Nephron (organoid): ENCODE data around the gene NPC1L1.

Experiments used
- H3K27ac Mint-ChIP-seq, 3 experiments: 2 replicates each; pipeline ENCODE4 v1.8.0; 2020; ENCODE audit warnings: mixed read lengths in 3 of 3, mild to moderate bottlenecking in 2 of 3, moderate library complexity in 1 of 3
- H3K27me3 Mint-ChIP-seq: 2 replicates; pipeline ENCODE4 v1.8.0; 2021; ENCODE audit warnings: low read depth, mild to moderate bottlenecking, moderate library complexity, mixed read lengths
- H3K36me3 Mint-ChIP-seq: 2 replicates; pipeline ENCODE4 v1.8.0; 2020; ENCODE audit warnings: low read depth, mixed read lengths
- H3K4me1 Mint-ChIP-seq: 2 replicates; pipeline ENCODE4 v1.8.0; 2020; ENCODE audit warnings: mixed read lengths
- H3K4me3 Mint-ChIP-seq, 3 experiments: 2 replicates each; pipeline ENCODE4 v1.8.0; 2020; ENCODE audit warnings: mild to moderate bottlenecking in 3 of 3, mixed read lengths in 3 of 3, moderate library complexity in 2 of 3
- H3K9me3 Mint-ChIP-seq: 2 replicates; pipeline ENCODE4 v1.8.0; 2020; ENCODE audit warnings: mixed read lengths
- TF ChIP-seq, protein P1 (sequence below), 3 experiments: fragments of 200-600 bp; sonication (generic); IDR thresholded peaks; one replicate each; pipeline ENCODE4 v1.5.0; 2021; ENCODE audit warnings: antibody characterized with exemption in 3 of 3; ENCODE audit not compliant: unreplicated experiment in 3 of 3

The NPC1L1 gene

DNA sequence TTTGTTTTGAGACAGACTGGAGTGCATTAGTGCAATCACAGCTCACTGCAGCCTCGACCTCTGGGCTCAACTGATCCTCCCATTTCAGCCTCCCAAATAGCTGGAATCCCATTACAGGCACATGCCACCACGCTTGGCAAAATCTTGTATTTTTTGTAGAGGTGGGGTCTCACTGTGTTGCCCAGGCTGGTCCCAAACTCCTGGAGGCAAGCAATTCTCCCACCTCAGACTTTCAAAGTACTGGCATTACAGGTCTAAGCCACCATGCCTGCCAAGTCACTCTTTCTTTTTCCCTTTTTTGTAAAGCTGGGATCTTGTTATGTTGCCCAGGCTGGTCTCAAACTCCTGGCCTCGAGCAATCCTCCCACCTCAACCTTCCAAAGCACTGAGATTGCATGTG is 8.3 kb upstream of the NPC1L1 start:
- peaks cover 5% of the 10 kb centered on the region for H3K27me3 Mint-ChIP-seq
- TF ChIP-seq, protein P1, sequence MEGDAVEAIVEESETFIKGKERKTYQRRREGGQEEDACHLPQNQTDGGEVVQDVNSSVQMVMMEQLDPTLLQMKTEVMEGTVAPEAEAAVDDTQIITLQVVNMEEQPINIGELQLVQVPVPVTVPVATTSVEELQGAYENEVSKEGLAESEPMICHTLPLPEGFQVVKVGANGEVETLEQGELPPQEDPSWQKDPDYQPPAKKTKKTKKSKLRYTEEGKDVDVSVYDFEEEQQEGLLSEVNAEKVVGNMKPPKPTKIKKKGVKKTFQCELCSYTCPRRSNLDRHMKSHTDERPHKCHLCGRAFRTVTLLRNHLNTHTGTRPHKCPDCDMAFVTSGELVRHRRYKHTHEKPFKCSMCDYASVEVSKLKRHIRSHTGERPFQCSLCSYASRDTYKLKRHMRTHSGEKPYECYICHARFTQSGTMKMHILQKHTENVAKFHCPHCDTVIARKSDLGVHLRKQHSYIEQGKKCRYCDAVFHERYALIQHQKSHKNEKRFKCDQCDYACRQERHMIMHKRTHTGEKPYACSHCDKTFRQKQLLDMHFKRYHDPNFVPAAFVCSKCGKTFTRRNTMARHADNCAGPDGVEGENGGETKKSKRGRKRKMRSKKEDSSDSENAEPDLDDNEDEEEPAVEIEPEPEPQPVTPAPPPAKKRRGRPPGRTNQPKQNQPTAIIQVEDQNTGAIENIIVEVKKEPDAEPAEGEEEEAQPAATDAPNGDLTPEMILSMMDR (IDR thresholded peaks at IDR 0.05; ENCODE audit: unreplicated experiment in 3 of 3): no peak
- H3K36me3 Mint-ChIP-seq: no peaks in the 10 kb centered on the region
- no peak overlapping the region for H3K27ac Mint-ChIP-seq
- H3K4me3 Mint-ChIP-seq: no peak overlapping the region
- no peaks in the 10 kb centered on the region for H3K9me3 Mint-ChIP-seq
- no peaks in the 10 kb centered on the region for H3K4me1 Mint-ChIP-seq

DNA sequence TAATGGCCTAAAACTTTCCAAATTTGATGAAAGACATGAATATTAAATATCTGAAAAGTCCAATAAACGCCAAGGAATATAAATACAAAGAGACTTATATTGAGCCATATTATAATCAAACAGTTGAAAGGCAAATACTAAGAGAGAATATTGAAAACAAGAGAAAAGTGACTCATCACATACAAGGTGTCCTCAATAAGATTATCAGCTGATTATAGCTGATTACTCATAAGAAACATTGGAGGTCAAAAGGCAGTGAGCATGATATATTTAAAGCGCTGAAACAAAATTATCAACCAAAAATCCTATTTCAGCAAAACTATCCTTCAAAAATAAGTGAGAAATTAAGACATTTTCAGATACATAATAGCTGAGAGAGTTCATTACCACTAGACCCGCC is 7.8 kb upstream of the NPC1L1 start:
- Mint-ChIP-seq H3K36me3 (no peaks in the 10 kb centered on the region), H3K27ac (no peak overlapping the region), H3K4me1 (no peaks in the 10 kb centered on the region), H3K9me3 (no peaks in the 10 kb centered on the region), H3K27me3 (peaks cover 5% of the 10 kb centered on the region), H3K4me3 (no peak overlapping the region)
- TF ChIP-seq, protein P1 (IDR thresholded peaks at IDR 0.05; ENCODE audit: unreplicated experiment in 3 of 3): no peak

DNA sequence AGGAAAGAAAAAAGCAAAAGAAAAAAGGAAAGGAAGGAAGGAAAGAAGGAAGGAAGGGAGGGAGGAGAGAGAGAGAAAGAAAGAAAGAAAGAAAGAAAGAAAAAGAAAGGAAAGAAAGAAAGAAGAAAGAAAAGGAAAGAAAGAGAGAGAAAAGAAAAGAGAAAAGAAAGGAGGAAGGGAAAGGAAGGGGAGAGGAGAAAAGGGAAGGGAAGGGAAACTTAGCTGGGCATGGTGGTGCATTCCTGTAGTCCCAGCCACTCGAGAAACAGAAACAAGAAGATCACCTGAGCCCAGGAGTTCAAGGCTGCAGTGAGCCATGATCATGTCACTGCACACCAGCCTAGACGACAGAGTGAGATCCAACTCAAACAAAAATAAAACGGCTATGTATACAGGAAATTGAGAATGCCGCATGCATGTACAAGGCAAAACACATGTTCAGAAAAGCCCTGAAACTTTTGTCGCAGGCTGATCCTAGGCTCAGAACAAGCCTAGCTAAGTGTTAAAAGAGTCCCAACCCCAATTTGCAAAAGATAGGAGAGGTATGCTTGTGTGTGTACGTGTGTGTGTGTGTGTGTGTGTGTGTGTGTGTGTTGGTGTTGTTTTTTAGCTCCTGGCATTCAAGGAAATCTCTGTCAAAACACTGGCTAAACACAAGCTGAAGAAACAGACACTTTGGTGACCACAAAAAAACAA is 6.6 kb upstream of the NPC1L1 start:
- TF ChIP-seq, protein P1 (IDR thresholded peaks at IDR 0.05; ENCODE audit: unreplicated experiment in 3 of 3): no peak
- H3K36me3 Mint-ChIP-seq: no peaks in the 10 kb centered on the region

DNA sequence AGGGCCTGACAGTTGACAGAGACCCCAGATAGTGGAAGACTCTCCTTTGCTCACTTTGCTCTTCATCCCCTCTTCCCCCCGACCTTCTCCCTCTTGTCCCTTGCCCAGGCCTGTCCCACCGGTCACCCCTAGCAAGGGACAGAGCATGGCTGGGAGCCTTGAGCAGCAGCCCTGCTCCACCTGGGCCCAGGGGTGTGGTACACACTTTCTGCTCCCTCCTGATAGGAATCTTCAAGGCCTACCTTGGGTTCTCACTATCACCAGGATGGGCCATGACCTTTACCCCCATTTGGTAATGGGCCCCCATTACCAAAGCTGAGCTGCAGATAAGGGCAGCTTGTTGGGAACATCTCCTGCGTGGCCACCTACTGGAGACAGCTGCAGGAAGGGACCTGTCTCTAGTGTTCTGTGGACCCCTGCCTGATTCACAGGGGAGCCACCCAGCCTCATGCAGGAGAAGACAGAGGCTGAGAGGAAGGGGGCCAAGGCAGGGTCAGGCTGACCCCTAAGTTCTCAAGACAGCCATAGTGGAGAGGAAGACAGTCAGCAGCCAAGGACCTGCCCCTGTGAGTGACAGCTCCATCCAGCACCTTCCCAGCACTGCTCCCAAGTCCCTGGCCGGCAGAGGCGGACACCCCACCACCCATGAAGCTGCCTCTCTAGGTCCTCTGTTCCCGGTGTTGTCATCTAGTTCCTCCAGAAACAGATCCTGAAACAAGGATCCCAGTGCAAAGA is 913 bp upstream of the NPC1L1 start:
- no peaks in the 10 kb centered on the region for H3K36me3 Mint-ChIP-seq

More for the DNA sequence above, 6.6 kb upstream of the NPC1L1 start:
- Mint-ChIP-seq H3K4me1 (no peaks in the 10 kb centered on the region), H3K4me3 (no peak overlapping the region), H3K27ac (no peak overlapping the region), H3K27me3 (peaks cover 5% of the 10 kb centered on the region), H3K9me3 (no peaks in the 10 kb centered on the region)

DNA sequence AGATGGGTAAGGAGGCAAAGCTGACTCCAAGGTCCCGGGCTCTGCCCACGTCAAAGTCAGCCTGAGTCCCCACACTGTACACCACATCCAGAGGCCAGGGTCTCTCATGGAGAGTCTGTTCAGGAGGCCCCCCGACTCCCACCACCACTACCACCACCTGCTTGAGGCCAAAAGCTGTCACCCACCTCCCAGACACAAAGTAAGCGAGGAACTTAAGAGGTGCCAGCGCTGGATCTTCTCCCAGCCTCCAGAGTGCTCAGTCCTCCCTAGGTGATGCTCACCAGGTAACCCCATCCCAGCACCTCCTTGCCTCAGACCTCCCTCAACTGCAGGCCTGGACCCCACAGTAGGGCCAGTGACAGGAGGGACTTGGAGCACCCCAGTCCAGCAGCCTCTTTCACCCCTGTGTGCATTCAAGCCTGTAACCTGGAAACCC is 520 bp downstream of the NPC1L1 start:
- Mint-ChIP-seq H3K36me3 (no peaks in the 10 kb centered on the region), H3K27me3 (no peaks in the 10 kb centered on the region), H3K4me1 (no peaks in the 10 kb centered on the region), H3K4me3 (no peak overlapping the region), H3K9me3 (no peaks in the 10 kb centered on the region), H3K27ac (no peak overlapping the region)
- TF ChIP-seq, protein P1 (IDR thresholded peaks at IDR 0.05; ENCODE audit: unreplicated experiment in 3 of 3): no peak

More for the DNA sequence above, 913 bp upstream of the NPC1L1 start:
- TF ChIP-seq, protein P1 (IDR thresholded peaks at IDR 0.05; ENCODE audit: unreplicated experiment in 3 of 3): no peak
- Mint-ChIP-seq H3K4me1 (no peaks in the 10 kb centered on the region), H3K9me3 (no peaks in the 10 kb centered on the region), H3K4me3 (no peak overlapping the region), H3K27me3 (no peaks in the 10 kb centered on the region), H3K27ac (no peak overlapping the region)
